ENCODE data around the gene SNX9.
A peak's percentile ranks its signal among the peaks of the same experiment; 100 is the strongest.
"Not testable (repeated sequence)": the region's sequence is repeated elsewhere in the genome, so short reads cannot be mapped to it uniquely, and the experiment has no call there.

The SNX9 gene

GRCh38 chr6:157832250-157832967, 9.4 kb downstream of the SNX9 start:
- DNase-seq = no peak

GRCh38 chr6:157834549-157834948, 11.5 kb downstream of the SNX9 start:
- no peak for DNase-seq

- no peak for DNase-seq
Measured at GRCh38 chr6:157838718-157839430, 15.8 kb downstream of the SNX9 start.

- no peak for DNase-seq
Measured at GRCh38 chr6:157839606-157840005, 16.6 kb downstream of the SNX9 start.

DNA sequence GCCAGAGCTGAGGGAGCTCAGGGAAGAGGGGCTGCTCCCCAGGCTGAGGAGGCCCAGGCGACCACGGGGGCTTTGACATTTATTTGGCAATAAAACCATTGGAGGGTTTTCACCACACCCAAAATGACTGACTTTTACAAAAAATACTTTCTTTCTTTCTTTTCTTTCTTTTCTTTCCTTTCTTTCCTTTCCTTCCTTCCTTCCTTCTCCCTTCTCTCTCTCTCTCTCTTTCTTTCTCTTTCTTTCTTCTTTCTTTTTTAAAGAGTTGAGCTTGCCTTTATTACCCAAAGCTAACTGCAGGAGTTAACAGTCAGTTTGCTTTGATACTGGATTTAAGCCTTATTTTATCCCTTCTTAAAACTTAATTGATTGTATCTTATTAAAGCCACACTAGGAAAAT, 17.2 kb downstream of the SNX9 start:
- no peak for DNase-seq

GRCh38 chr6:157840776-157841175, 17.7 kb downstream of the SNX9 start:
- no peak for DNase-seq

DNA sequence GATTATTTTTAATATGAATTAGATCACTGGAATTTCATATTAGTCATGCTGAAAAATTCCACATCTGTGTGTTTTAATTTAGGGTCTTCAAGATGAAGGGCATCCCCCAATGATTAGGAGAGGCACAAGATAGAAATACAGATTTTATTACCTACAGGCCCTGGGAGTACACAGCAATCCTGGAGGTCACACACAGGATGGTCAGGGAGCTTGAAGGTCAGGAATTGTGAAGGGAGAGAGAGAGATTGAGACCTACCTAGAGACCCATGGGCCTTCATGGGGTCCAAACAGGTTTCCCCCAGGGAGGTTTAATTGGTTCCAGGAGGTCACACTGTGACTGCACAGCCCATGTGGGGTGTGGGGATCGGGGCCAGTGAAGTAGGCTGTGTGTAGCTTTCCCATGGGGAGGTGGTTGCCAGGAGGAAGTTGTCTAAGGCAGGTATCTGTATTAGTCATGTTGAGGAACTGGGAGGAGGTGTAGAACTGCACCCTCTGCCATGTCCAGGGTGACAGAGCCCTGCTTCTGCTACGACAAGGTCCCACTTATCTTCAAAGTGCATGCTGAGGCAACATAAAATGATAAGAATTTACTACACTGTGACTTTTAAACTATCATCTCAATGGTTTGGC, 18.3 kb downstream of the SNX9 start:
- DNase-seq = no peak

GRCh38 chr6:157842212-157842611, 19.2 kb downstream of the SNX9 start:
- DNase-seq = no peak

DNA sequence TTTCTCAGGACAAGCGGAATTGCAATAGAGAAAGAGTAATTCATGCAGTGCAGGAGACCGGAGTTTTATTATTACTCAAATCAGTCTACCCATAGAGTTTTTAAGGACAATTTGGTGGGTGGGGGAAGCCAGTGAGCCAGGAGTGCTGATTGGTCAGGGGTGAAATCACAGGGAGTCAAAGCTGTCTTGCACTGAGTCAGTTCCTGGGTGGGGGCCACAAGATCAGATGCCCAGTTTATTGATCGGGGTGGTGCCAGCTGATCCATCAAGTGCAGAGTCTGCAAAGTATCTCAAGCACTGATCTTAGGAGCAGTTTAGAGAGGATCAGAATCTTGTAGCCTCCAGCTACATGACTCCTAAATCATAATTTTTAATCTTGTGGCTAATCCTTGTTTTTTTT, 21.1 kb downstream of the SNX9 start:
- not testable (repeated sequence) for DNase-seq

DNA sequence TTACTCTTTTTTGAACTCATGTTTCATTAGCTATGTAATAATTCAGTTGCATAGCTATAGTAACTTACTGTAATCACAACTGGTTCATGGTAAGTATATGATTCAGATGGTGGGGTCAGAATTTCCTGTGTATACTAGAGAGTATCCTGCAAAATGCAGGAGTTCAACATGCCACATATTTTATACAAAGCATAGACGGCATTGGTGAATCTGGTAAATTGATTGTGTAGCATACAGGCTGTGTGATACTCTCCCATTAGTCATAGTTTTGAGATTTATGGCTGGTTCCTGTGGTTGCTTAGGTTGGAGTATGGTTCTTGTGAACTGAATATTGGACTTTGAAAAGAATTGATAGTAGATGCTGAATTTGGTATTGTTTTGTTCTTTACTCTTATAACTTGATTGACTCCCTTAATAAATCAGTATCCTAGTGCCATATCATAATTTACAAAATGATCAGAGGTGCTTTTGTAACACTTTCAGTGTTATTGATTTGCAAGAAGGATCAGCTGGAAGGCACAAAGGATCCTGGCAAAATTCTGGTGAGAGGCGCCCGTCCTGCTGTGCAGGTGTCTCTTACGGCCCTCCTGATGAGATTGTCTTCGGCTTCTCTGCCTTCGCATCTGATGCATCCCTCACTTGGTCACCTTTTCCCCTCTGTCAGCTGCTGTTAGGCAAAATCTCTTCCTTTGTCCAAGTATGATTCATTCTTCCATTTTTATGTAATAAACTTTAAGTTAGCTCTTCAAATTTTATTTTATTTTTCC, 22.6 kb downstream of the SNX9 start:
- DNase-seq = no peak

- no peak for DNase-seq
Measured at GRCh38 chr6:157847846-157848245, 24.8 kb downstream of the SNX9 start.

DNA sequence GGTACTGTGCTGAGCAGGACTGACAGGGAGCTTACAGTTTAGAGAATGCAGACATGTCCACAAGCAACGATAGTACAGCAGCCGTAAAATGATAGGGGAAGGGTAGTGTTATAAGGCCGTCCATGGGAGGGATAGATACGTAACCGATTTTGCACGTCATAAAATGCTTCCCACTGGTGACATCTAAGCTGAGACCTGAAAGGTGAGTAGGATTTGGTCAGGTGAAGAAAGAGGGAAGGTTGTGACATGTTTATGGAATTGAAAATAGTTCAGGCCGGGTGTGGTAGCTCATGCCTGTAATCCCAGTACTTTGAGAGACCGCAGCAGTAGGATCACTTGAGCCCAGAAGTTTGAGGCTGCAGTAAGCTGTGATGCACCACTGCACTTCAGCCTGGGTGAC, 25.6 kb downstream of the SNX9 start:
- no peak for DNase-seq

GRCh38 chr6:157849288-157850017, 26.4 kb downstream of the SNX9 start:
- peak in 1 of 2 experiments; percentile 33 for DNase-seq

- no peak for DNase-seq
Measured at GRCh38 chr6:157850030-157850429, 27.0 kb downstream of the SNX9 start.

DNA sequence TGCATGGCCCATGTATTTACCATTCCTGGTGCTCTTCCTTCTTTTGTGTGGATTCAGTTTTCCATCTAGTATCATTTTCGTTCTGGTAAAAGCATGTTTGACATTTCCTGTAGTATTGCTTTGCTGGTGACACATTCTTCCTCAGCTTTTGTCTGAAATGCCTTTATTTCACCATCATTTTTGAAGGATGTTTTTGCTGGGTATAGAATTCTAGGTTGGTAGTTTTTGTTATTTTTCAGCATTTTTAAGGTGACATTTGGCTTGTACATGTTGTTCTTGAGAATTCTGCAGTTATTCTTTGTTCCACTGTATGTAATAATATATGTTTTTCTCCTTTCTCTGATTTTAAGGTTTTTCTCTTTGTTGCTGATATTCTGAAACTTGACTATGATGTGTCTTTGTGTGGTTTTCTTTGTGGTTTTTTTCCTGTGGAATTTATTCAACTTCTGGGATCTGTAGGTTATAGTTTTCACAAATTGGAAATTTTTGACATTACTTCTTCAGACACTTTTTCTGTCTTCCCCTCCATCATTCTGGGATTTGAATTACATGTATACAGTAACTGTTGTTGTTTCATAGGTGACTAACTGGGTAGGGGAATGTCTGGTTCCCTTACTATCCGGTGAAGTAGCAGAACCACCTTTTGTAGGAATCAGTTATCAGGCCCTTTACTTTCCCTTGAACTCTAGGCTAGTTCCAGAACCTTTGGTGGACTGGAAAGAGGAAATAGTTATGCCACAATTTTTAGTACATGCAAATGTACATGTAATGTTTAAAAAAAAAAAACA, 30.2 kb downstream of the SNX9 start:
- DNase-seq = no peak

- DNase-seq = no peak
Measured at GRCh38 chr6:157853902-157854502, 31.0 kb downstream of the SNX9 start.

DNA sequence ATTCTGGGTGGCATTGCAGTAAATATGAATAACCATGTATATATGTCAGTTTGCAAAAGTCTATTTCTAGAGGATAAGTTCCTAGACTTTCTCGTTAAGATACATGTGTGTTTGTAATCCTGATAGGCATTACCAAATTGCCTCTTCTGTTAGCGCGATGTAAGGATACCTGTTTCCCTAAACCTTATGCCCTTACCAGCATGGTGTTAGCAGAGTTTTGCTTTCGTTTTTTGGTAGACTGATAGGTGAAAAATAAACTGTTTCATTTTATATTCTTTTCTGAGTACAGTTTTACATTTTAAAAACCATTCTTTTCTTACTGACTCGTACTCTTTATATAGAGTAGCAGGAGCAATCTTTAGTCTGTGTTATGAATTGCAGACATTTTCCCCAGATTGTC, 32.3 kb downstream of the SNX9 start:
- DNase-seq = no peak

GRCh38 chr6:157855804-157856203, 32.8 kb downstream of the SNX9 start:
- DNase-seq = not testable (repeated sequence)

DNA sequence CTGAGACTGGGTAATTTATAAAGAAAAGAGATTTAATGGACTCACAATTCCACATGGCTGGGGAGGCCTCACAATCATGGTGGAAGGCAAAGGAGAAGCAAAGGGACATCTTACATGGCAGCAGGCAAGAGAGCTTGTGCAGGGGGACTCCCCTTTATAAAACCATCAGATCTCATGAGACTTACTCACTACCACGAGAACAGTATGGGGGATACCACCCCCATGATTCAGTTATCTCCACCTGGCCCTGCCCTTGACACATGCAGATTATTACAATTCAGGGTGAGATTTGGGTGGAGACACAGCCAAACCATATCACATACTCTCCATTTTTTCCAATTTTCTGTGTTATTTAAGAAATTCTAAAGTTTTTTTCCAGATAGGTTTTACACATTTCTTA, 35.6 kb downstream of the SNX9 start:
- peak in 1 of 2 experiments; percentile 16 for DNase-seq

DNA sequence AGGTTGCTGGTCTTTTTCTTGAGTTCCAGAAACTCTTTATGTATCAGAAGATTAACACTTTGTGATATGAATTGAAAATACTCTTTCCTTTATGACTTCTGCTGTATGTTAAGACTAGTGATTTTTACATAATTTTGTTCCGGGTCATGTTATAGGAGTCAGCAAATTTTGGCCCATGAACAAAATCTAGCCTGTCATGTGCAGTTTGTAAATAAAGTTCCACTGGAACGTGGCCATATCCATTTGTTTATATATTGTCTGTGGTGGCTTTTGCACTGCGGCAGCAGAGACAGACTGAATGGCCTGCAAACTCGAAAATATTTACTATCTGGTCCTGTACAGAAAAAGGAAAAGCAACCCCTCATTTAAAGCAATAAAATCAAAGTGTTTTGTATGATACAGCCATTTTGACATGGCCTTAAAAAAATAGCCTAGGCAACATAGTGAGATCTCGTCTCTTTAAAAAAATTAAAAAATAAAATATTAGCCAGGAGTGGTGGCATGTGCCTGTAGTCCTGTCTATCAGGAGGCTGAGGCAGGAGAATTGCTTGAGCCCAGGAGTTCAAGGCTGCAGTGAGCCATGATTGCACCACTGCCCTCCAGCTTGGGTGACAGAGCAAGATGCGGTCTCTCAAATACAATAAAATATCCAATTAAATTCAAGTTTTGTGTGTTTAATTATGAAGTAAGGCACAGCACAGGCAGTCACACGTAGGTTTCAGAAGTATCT, 36.9 kb downstream of the SNX9 start:
- DNase-seq = no peak
